GM12801 (cell line): Measurements from ENCODE around the gene CNKSR2.

Experiments
- CTCF ChIP-seq: IDR thresholded peaks from one replicate; pipeline ENCODE4 v1.5.1; 2011; ENCODE audit warnings: control low read depth; ENCODE audit not compliant: insufficient read length; ENCODE audit errors: extremely low read depth

CNKSR2 gene

DNA sequence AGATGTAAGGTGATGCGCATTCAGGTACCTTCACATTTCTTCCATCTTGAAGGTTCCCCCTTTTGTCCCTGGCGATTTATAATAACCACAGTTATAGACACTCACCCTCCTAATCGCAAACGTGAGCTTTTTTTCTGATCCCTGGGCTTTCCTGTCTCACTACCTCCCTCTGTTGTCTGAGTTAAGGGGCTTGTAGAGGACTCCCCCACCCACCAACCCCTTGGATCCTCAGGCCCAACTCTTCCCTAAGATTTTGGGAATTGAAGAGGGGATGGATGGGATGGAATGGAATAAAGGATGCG lies 1.4 kb downstream of the CNKSR2 start:
- no peak for TF ChIP-seq CTCF

DNA sequence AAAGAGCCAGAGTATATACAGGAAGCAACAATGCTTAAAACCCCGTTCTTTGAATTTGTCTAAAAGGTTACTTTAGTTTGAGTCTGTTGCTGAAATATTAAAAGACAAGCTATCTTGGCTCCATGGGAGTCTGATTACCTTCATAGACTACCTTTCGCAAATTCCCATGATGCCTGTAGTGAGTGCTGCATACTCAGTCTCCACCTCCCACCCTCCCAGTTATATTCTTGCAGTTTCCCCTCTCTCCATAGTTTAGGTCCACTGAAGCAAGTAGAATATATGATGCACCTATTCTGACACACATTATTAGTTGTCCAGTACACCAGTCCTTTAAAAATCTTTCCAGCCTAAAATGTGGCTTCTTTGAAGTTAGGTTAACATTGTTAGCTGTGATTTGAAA lies 2.4 kb downstream of the CNKSR2 start:
- TF ChIP-seq CTCF = no peak

- TF ChIP-seq CTCF = no peak
These were observed 5.8 kb downstream of the CNKSR2 start for GRCh38 chrX:21379991-21380390.

DNA sequence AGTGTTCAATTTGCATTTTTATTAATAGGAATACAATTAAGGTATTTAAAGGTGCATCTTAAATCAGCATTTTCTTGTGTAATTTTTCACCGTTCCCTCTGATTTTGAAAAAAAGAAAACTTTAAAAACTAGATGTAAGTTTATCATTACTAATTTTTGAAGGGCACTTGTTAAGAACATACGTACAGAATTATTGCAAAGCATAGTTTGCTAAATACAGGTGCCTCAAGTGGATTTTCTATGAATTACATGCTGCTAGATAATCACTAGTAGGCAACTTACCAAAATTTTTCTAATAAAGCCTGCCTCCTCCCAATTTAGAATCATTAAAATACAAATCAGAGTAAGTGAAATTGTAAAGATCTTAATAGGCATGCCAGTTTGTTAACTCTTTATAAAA lies 8.5 kb downstream of the CNKSR2 start:
- TF ChIP-seq CTCF = no peak

- no peak for TF ChIP-seq CTCF
These were observed 9.3 kb downstream of the CNKSR2 start for GRCh38 chrX:21383546-21383945.

GRCh38 chrX:21384178-21384577 lies 10.0 kb downstream of the CNKSR2 start:
- TF ChIP-seq CTCF = no peak

GRCh38 chrX:21394792-21395191 lies 20.6 kb downstream of the CNKSR2 start:
- no peak for TF ChIP-seq CTCF

DNA sequence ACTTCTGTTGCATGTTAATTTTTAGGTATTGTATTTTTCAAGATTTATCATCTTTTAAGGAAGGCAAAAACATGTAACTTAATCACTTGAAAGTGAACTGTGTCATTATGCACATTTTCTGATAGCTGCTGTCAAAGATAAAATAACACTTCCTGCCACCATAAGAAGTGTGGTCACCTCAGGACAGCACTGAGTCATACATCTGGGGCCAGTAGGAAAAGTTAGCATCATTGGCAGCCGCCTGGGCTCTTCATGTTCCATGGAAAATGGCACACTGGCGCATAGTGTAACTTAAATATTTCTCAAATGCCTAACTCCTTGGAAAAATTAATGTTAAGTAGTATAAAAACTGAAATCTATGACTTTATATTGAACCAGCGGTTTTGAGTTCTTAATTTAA lies 24.2 kb downstream of the CNKSR2 start:
- TF ChIP-seq CTCF = no peak
